H1 (cell line): ENCODE results near the gene CAP2. TPM values are rescaled to one million over a fixed set of nuclear protein-coding genes. Genes with fewer than 3 reads are reported as not detected.

Source experiments
- CBX8 ChIP-seq: fragments of 300-800, 300-1000 bp; sonication (generic); IDR thresholded peaks from 2 replicates; pipeline ENCODE4 v1.7.1; 2016; ENCODE audit warnings: low read depth, low read length, borderline replicate concordance
- CHD7 ChIP-seq: fragments of 300-600 bp; sonication (generic); IDR thresholded peaks from 2 replicates; pipeline ENCODE4 v1.7.1; 2012; ENCODE audit warnings: low read length, moderate library complexity, mild to moderate bottlenecking, inconsistent platforms; ENCODE audit not compliant: insufficient replicate concordance
- CREB1 ChIP-seq: IDR thresholded peaks from 2 replicates; pipeline ENCODE4 v1.6.1; 2012; ENCODE audit warnings: inconsistent platforms
- CTBP2 ChIP-seq: IDR thresholded peaks from 2 replicates; pipeline ENCODE4 v1.7.0; 2011; ENCODE audit warnings: borderline replicate concordance, mild to moderate bottlenecking, moderate library complexity, mixed read lengths, low read length; ENCODE audit not compliant: insufficient read depth, insufficient read length
- E2F6 ChIP-seq: IDR thresholded peaks from 2 replicates; pipeline ENCODE4 v1.6.1; 2012; ENCODE audit warnings: inconsistent platforms
- EGR1 ChIP-seq: IDR thresholded peaks from 2 replicates; pipeline ENCODE4 v1.6.1; 2011; ENCODE audit warnings: low read depth, low read length, borderline replicate concordance
- HDAC2 ChIP-seq, 2 experiments: fragments of 300-600 bp in 1 of 2; sonication (generic) in 1 of 2; IDR thresholded peaks; 2 replicates each; pipeline ENCODE4 v1.6.1; 2011 to 2012; ENCODE audit warnings: low read depth in 2 of 2, low read length in 2 of 2, mild to moderate bottlenecking in 2 of 2, moderate library complexity in 2 of 2, borderline replicate concordance in 1 of 2, inconsistent platforms in 1 of 2
- KDM1A ChIP-seq: fragments of 200-600, 300-600 bp; sonication (generic); IDR thresholded peaks from 2 replicates; pipeline ENCODE4 v1.7.1; 2016; ENCODE audit warnings: mild to moderate bottlenecking, low read length, borderline replicate concordance
- KDM5A ChIP-seq: fragments of 200-600 bp; IDR thresholded peaks from 2 replicates; pipeline ENCODE4 v1.7.1; 2012; ENCODE audit warnings: mild to moderate bottlenecking, low read length, inconsistent platforms, mixed read lengths
- polyA plus RNA-seq, 7 experiments: library from polyadenylated mRNA; depleted of rRNA in 3 of 7; stranded (reverse) in 5 of 7; unstranded in 2 of 7; fragments of >200 nt in 5 of 7; fragments of 200-250 nt in 2 of 7; gene quantifications; 1 replicate in 5 of 7; 2 replicates in 1 of 7; 4 replicates in 1 of 7; pipeline versions ENCODE4 v1.2.1 to v1.2.3, GENCODE V29; 2011 to 2013; ENCODE audit warnings: missing spikeins in 2 of 7, mixed read lengths in 2 of 7
- total RNA-seq: library from RNA; stranded (reverse); fragmentation: NEBNext Ultra II Directional; extraction: Animal tissue kit (Norgen Biotek cat#: 25700); gene quantifications from 2 replicates; pipeline ENCODE4 v1.2.1, GENCODE V29; 2021

Gene CAP2
- total and polyA plus RNA-seq, 2 of the 8 experiments (the other 6 are each of a cell fraction or from before 2014, with no cell fraction given): 7.2 to 10.0 TPM

GRCh38 chr6:17484201-17484849, 90.9 kb downstream of the CAP2 start (continued):
- no peak for TF ChIP-seq CHD7
- TF ChIP-seq KDM1A: no peak
- no peak for TF ChIP-seq E2F6
- TF ChIP-seq KDM5A: no peak
- no peak for TF ChIP-seq CREB1
- TF ChIP-seq CBX8: no peak
- no peak for TF ChIP-seq CTBP2
- no peak for TF ChIP-seq HDAC2 (IDR thresholded peaks at IDR 0.05; ENCODE audit: borderline replicate concordance in 1 of 2, low read depth in 2 of 2, low read length in 2 of 2)
- no peak for TF ChIP-seq EGR1
